LNCaP clone FGC (cell line): ENCODE data around the gene ZNF628.

Experiments
- DNase-seq: peaks from one replicate; pipeline ENCODE4 v3.0.0-alpha.2; 2011; ENCODE audit warnings: low read depth
- H3K4me3 ChIP-seq: 2 replicates; pipeline ENCODE4 v1.5.1; 2011; ENCODE audit warnings: mild to moderate bottlenecking, low read depth, low read length, control low read depth
- CTCF ChIP-seq: IDR thresholded peaks from 2 replicates; pipeline ENCODE4 v1.5.1; 2012; ENCODE audit warnings: mild to moderate bottlenecking; ENCODE audit not compliant: control insufficient read depth, insufficient read depth; ENCODE audit errors: extremely low read depth

ZNF628 gene

GRCh38 chr19:55449469-55449868, 26.9 kb upstream of the ZNF628 start:
- TF ChIP-seq CTCF: no peak
- no peak overlapping the region for H3K4me3 ChIP-seq

GRCh38 chr19:55451163-55451964, 25.1 kb upstream of the ZNF628 start:
- DNase-seq: no peak
- no peak overlapping the region for H3K4me3 ChIP-seq
- no peak for TF ChIP-seq CTCF

More at GRCh38 chr19:55449469-55449868, 26.9 kb upstream of the ZNF628 start:
- DNase-seq: no peak

- no peak for TF ChIP-seq CTCF
- H3K4me3 ChIP-seq: no peak overlapping the region
- DNase-seq: no peak
Observed at GRCh38 chr19:55451965-55452748, 24.3 kb upstream of the ZNF628 start.

- H3K4me3 ChIP-seq: no peak overlapping the region
- DNase-seq: no peak
- no peak for TF ChIP-seq CTCF
Observed at GRCh38 chr19:55452749-55453346, 23.6 kb upstream of the ZNF628 start.

- TF ChIP-seq CTCF: no peak
- no peak for DNase-seq
- H3K4me3 ChIP-seq: no peak overlapping the region
Observed at GRCh38 chr19:55453511-55454260, 22.7 kb upstream of the ZNF628 start.

- TF ChIP-seq CTCF: peak; percentile 54
- no peak overlapping the region for H3K4me3 ChIP-seq
- DNase-seq: no peak
Observed at GRCh38 chr19:55454787-55455243, 21.6 kb upstream of the ZNF628 start.
